H1 (cell line): ENCODE measurements around the gene ADIRF. TPM values are rescaled to one million over a fixed set of nuclear protein-coding genes. Genes with fewer than 3 reads are reported as not detected.

Experiments used
- CTCF ChIA-PET: fragments of 300-600 bp; sonication (Branson Sonifier 250); formaldehyde crosslinking; loops from one replicate; lab custom pipeline; 2021; ENCODE audit not compliant: partially characterized antibody; lab: Charles Lee
- POLR2A ChIA-PET: fragments of 300-600 bp; sonication (Branson Sonifier 250); formaldehyde crosslinking; loops from one replicate; lab custom pipeline; 2021; ENCODE audit warnings: inconsistent platforms; ENCODE audit not compliant: partially characterized antibody; lab: Charles Lee
- DNase-seq, 2 experiments: peaks; one replicate each; pipeline versions ENCODE4 v3.0.0 to v3.0.0-alpha.2; 2010 to 2022; ENCODE audit warnings: low spot score in 2 of 2, low read depth in 1 of 2, mixed read lengths in 1 of 2
- FAIRE-seq: peaks from 2 replicates; lab custom pipeline; 2011; peaks lifted over from hg19 to GRCh38; lab: Jason Lieb, UNC
- H2AFZ ChIP-seq: 2 replicates; pipeline ENCODE4 v1.8.1; 2012; ENCODE audit warnings: low read length, inconsistent platforms
- H2AK5ac ChIP-seq: 2 replicates; pipeline ENCODE4 v1.6.1; 2013; ENCODE audit warnings: low read depth, low read length
- H2BK120ac ChIP-seq: replicated peaks from 2 replicates; pipeline ENCODE3; 2013; ENCODE audit warnings: low read depth, low read length, inconsistent platforms
- H2BK12ac ChIP-seq: 2 replicates; pipeline ENCODE4 v1.6.1; 2013; ENCODE audit warnings: low read depth, low read length
- H2BK15ac ChIP-seq: 2 replicates; pipeline ENCODE4 v1.6.1; 2013; ENCODE audit warnings: low read length
- H2BK20ac ChIP-seq: 2 replicates; pipeline ENCODE4 v1.6.1; 2013; ENCODE audit warnings: low read length
- H2BK5ac ChIP-seq: 2 replicates; pipeline ENCODE4 v1.6.1; 2013; ENCODE audit warnings: low read depth, low read length
- H3K14ac ChIP-seq: 2 replicates; pipeline ENCODE4 v1.6.1; 2013; ENCODE audit warnings: inconsistent platforms; ENCODE audit not compliant: insufficient read length
- H3K18ac ChIP-seq: 2 replicates; pipeline ENCODE4 v1.6.1; 2013; ENCODE audit warnings: low read length; ENCODE audit errors: extremely low read depth
- H3K23ac ChIP-seq: 2 replicates; pipeline ENCODE4 v1.6.1; 2013; ENCODE audit warnings: inconsistent platforms; ENCODE audit not compliant: insufficient read length
- H3K23me2 ChIP-seq: 2 replicates; pipeline ENCODE4 v1.6.1; 2013; ENCODE audit warnings: low read depth, low read length
- H3K27ac ChIP-seq: 2 replicates; pipeline ENCODE4 v1.6.1; 2011; ENCODE audit warnings: low read depth, low read length, inconsistent platforms
- H3K27me3 ChIP-seq, 4 experiments: replicated peaks in 1 of 4; 1 replicate in 1 of 4; 2 replicates in 3 of 4; pipeline versions ENCODE4 v1.6.1 to v1.8.1; 2011 to 2013; ENCODE audit warnings: low read length in 3 of 4, mild to moderate bottlenecking in 3 of 4, inconsistent platforms in 2 of 4, mixed read lengths in 2 of 4, moderate library complexity in 1 of 4; ENCODE audit not compliant: control insufficient read depth in 3 of 4, insufficient read depth in 3 of 4; ENCODE audit errors: extremely low read depth in 1 of 4
- H3K36me3 ChIP-seq, 4 experiments: 2 replicates each; pipeline versions ENCODE4 v1.6.1 to v1.8.1; 2011 to 2013; ENCODE audit warnings: mild to moderate bottlenecking in 4 of 4, low read length in 3 of 4, moderate library complexity in 2 of 4, control low read depth in 1 of 4, inconsistent platforms in 1 of 4; ENCODE audit not compliant: insufficient read depth in 4 of 4, control insufficient read depth in 2 of 4
- H3K4ac ChIP-seq: replicated peaks from 2 replicates; pipeline ENCODE3; 2013; ENCODE audit warnings: low read length, low read depth, mixed read lengths, inconsistent platforms; ENCODE audit not compliant: insufficient read length
- H3K4me1 ChIP-seq, 4 experiments: replicated peaks in 1 of 4; 1 replicate in 1 of 4; 2 replicates in 3 of 4; pipeline versions ENCODE4 v1.6.1 to v1.8.1; 2011 to 2013; ENCODE audit warnings: low read length in 3 of 4, inconsistent platforms in 2 of 4, mixed read lengths in 1 of 4; ENCODE audit not compliant: insufficient read depth in 4 of 4, control insufficient read depth in 3 of 4
- H3K4me2 ChIP-seq, 2 experiments: 2 replicates each; pipeline versions ENCODE4 v1.6.1 to v1.8.1; 2011 to 2013; ENCODE audit warnings: low read depth in 2 of 2, low read length in 2 of 2, control low read depth in 1 of 2, inconsistent platforms in 1 of 2, mild to moderate bottlenecking in 1 of 2; ENCODE audit not compliant: insufficient read depth in 1 of 2
- H3K4me3 ChIP-seq, 4 experiments: fragments of 200-600, 300-600 bp in 1 of 4; sonication (generic), shearing (Covaris generic), sonication (Bioruptor Twin) in 1 of 4; 2 replicates each; pipeline versions ENCODE4 v1.5.1 to v1.8.1; 2011 to 2016; ENCODE audit warnings: low read length in 4 of 4, low read depth in 3 of 4, control low read depth in 2 of 4, inconsistent platforms in 2 of 4, mild to moderate bottlenecking in 2 of 4, mixed read lengths in 1 of 4, moderate library complexity in 1 of 4; ENCODE audit not compliant: insufficient read depth in 2 of 4; ENCODE audit errors: extremely low read depth in 1 of 4
- H3K56ac ChIP-seq: replicated peaks from 2 replicates; pipeline ENCODE3; 2013; ENCODE audit warnings: low read depth, mild to moderate bottlenecking, mixed read lengths, low read length, inconsistent platforms; ENCODE audit not compliant: insufficient read length
- H3K79me1 ChIP-seq: 2 replicates; pipeline ENCODE4 v1.6.1; 2013; ENCODE audit warnings: low read depth, low read length, control low read depth
- H3K79me2 ChIP-seq, 2 experiments: 2 replicates each; pipeline versions ENCODE4 v1.6.1 to v1.8.1; 2012 to 2013; ENCODE audit warnings: low read length in 2 of 2, mild to moderate bottlenecking in 2 of 2, inconsistent platforms in 1 of 2; ENCODE audit not compliant: insufficient read depth in 2 of 2, control insufficient read depth in 1 of 2
- H3K9ac ChIP-seq, 4 experiments: replicated peaks in 1 of 4; 1 replicate in 1 of 4; 2 replicates in 3 of 4; pipeline versions ENCODE4 v1.6.1 to v1.8.1; 2011 to 2013; ENCODE audit warnings: low read depth in 3 of 4, low read length in 3 of 4, control low read depth in 2 of 4, mild to moderate bottlenecking in 2 of 4, moderate library complexity in 2 of 4, inconsistent platforms in 1 of 4; ENCODE audit errors: extremely low read depth in 1 of 4
- H3K9me3 ChIP-seq, 2 experiments: 2 replicates each; pipeline versions ENCODE4 v1.6.1 to v1.8.1; 2012 to 2013; ENCODE audit warnings: mild to moderate bottlenecking in 2 of 2, moderate library complexity in 2 of 2, control low read depth in 1 of 2, inconsistent platforms in 1 of 2, low read depth in 1 of 2, low read length in 1 of 2, mixed read lengths in 1 of 2; ENCODE audit not compliant: insufficient read depth in 2 of 2
- H4K20me1 ChIP-seq, 2 experiments: replicated peaks in 1 of 2; 2 replicates each; pipeline versions ENCODE3 to v1.8.1; 2011 to 2013; ENCODE audit warnings: inconsistent platforms in 2 of 2, low read length in 2 of 2, mild to moderate bottlenecking in 1 of 2; ENCODE audit not compliant: insufficient read depth in 2 of 2, control insufficient read depth in 1 of 2
- H4K5ac ChIP-seq: 2 replicates; pipeline ENCODE4 v1.6.1; 2013; ENCODE audit warnings: low read length, low read depth, mixed read lengths, inconsistent platforms; ENCODE audit not compliant: insufficient read length
- H4K8ac ChIP-seq: 2 replicates; pipeline ENCODE4 v1.8.0; 2013; ENCODE audit warnings: mild to moderate bottlenecking, moderate library complexity, low read length, inconsistent platforms; ENCODE audit not compliant: insufficient read depth; ENCODE audit errors: extremely low read depth
- H4K91ac ChIP-seq: replicated peaks from 2 replicates; pipeline ENCODE3; 2013; ENCODE audit warnings: low read length, mixed read lengths, inconsistent platforms; ENCODE audit not compliant: insufficient read length
- BACH1 ChIP-seq: IDR thresholded peaks from 2 replicates; pipeline ENCODE4 v1.6.1; 2012; ENCODE audit warnings: low read length, improper control_type of control experiment
- CEBPB ChIP-seq: IDR thresholded peaks from 2 replicates; pipeline ENCODE4 v1.6.1; 2012; ENCODE audit warnings: low read depth, low read length
- WGBS, 2 experiments: shearing (Covaris generic) in 1 of 2; methylation state at CpG; one replicate each; pipeline versions ENCODE4 v1.1.6 to v1.1.7; 2013 to 2015; ENCODE audit warnings: low lambda C conversion rate in 2 of 2, mixed read lengths in 2 of 2, inconsistent platforms in 1 of 2, low coverage in 1 of 2, missing lambda C conversion rate in 1 of 2; ENCODE audit not compliant: insufficient replicate concordance in 2 of 2, insufficient coverage in 1 of 2, insufficient read length in 1 of 2; ENCODE audit errors: extremely low coverage in 1 of 2, missing lambda C conversion rate in 1 of 2; 5-methylcytosine and 5-hydroxymethylcytosine counted together
- polyA plus RNA-seq, 7 experiments: library from polyadenylated mRNA; depleted of rRNA in 3 of 7; stranded (reverse) in 5 of 7; unstranded in 2 of 7; fragments of >200 nt in 5 of 7; fragments of 200-250 nt in 2 of 7; gene quantifications; 1 replicate in 5 of 7; 2 replicates in 1 of 7; 4 replicates in 1 of 7; pipeline versions ENCODE4 v1.2.1 to v1.2.3, GENCODE V29; 2011 to 2013; ENCODE audit warnings: missing spikeins in 2 of 7, mixed read lengths in 2 of 7
- total RNA-seq: library from RNA; stranded (reverse); fragmentation: NEBNext Ultra II Directional; extraction: Animal tissue kit (Norgen Biotek cat#: 25700); gene quantifications from 2 replicates; pipeline ENCODE4 v1.2.1, GENCODE V29; 2021

ADIRF gene
- total and polyA plus RNA-seq, 2 of the 8 experiments (the other 6 are each of a cell fraction or from before 2014, with no cell fraction given), result not detected

DNA sequence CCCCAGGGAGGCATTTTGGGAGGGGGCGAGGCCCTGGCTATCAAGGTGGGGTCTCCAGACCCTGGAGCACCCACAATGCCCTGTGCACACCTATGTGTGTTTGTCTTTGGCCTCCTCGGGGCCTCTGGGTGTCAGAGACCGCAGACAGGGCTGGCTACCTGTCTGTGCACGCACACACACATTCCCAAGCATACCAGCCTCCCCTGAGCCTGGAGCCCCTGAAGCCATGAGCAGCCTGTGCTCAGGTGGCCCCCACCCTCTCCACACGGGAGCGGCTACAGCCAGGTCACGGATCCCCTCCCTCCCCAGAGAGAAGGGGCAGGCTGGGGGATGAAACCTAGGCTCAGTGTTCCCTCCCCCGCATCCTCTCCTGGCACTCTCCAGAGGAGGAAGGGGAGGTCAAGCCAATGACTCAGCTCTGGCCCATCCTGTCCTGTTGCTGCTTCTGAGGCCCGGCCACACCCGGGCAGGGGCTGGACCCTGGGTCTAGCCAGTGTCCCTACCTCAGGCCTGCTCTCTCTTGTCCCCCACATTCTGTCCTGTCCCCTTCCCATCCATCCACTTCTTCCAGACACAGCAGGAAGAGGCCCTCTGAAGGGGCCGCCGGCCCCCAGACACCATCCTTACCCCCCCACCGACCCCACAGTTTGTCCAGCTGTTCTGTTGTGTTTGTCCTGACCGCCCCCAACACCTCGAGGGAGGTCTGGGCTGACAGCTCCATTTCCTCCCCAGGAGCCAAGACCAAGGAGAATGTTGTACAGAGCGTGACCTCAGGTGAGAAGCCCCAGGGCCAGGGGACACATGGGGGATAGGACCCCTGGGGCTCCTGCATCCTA is 9.2 kb upstream of the ADIRF start:
- Histone ChIP-seq H3K56ac (no peak overlapping the region), H3K79me2 (no peaks in the 10 kb centered on the region), H4K91ac (peak overlapping the region; percentile 96), H2BK5ac (peak overlapping the region; percentile 99; the same call in 1 of the 2 replicates), H2AK5ac (peak overlapping the region; percentile 100), H2BK12ac (peak overlapping the region; percentile 99; the same call in 1 of the 2 replicates), H4K5ac (peak overlapping the region; percentile 28), H3K14ac (no peak overlapping the region), H2AFZ (no peak overlapping the region), H3K36me3 (no peaks in the 10 kb centered on the region), H3K9me3 (no peaks in the 10 kb centered on the region), H3K4ac (peak overlapping the region; percentile 12), H3K27ac (no peak overlapping the region), H3K79me1 (no peaks in the 10 kb centered on the region), H3K18ac (peak overlapping the region; percentile 93), H4K8ac (peak overlapping the region; percentile 53; the same call in 1 of the 2 replicates), H3K4me2 (no peak overlapping the region), H4K20me1 (no peaks in the 10 kb centered on the region), H2BK15ac (peak overlapping the region; percentile 100; the same call in 1 of the 2 replicates), H3K9ac (no peak overlapping the region), H2BK20ac (peak overlapping the region; percentile 99; the same call in 1 of the 2 replicates), H3K23me2 (no peaks in the 10 kb centered on the region), H3K4me1 (peaks cover 16 to 53% (median 41%) of the 10 kb centered on the region in 4 experiments), H2BK120ac (peak overlapping the region; percentile 79), H3K4me3 (no peak overlapping the region), H3K27me3 (no peaks in the 10 kb centered on the region), H3K23ac (no peak overlapping the region)
- no peak for FAIRE-seq
- CTCF ChIA-PET, result interaction anchor here (1.1 to 26.4 kb wide), 8 partner anchors 1 to 273 kb away, joined by 3 to 975 read pairs (median 8); partner anchors contain the start of genes ADIRF, MMRN2 and SNCG
- WGBS, 2 experiments, result 81% methylated on average over 12 of the region's 16 CpGs; no CpG with 5 or more reads in 1 of the 2 experiments
- no peak for TF ChIP-seq BACH1
- TF ChIP-seq CEBPB, result no peak
- DNase-seq, result peak in 1 of 2 experiments; percentile 54
- POLR2A ChIA-PET, result interaction anchor here (1.1 to 2.2 kb wide), 3 partner anchors 13 to 18 kb away, joined by 4 to 10 read pairs (median 6); no protein-coding TSS in a partner anchor
